NT2/D1 (cell line): ENCODE results near the gene TBPL1.

Experiments used
- SUZ12 ChIP-seq: IDR thresholded peaks from 2 replicates; pipeline ENCODE4 v1.6.1; 2011; ENCODE audit not compliant: insufficient read length, insufficient read depth; ENCODE audit errors: extremely low read depth
- YY1 ChIP-seq: IDR thresholded peaks from 2 replicates; pipeline ENCODE4 v1.6.1; 2011; ENCODE audit not compliant: insufficient read length, insufficient read depth
- ZNF274 ChIP-seq: IDR thresholded peaks from 2 replicates; pipeline ENCODE4 v1.6.1; 2011; ENCODE audit warnings: mild to moderate bottlenecking, low read depth, low read length

DNA sequence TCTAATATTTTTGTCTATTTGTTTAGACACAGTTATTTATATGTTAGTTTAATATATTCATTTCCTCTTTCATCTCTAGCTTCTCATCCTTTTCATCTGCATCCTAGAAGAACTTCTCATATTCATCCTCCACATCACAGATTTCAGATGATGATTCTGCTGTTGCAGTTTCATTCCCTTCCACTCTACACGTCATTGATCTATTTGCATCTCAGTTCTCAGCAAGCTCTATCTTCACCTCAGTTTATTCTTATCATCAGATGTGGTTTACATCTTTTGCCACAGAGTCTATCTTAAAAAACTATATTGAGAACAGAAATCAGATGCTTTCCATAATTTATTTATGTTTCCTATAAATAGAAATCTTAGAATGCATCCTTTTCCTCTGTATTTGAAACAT is 86.1 kb downstream of the TBPL1 start:
- no peak for TF ChIP-seq SUZ12
- TF ChIP-seq ZNF274 = no peak
- TF ChIP-seq YY1 = no peak
